ENCODE results near the gene GRK7.

The GRK7 gene

GRCh38 chr3:141776376-141776775 is 13.2 kb downstream of the GRK7 start:
- Histone ChIP-seq H3K27ac (no peak overlapping the region), H3K9me3 (ENCODE audit: severe bottlenecking) (no peaks in the 10 kb centered on the region), H3K36me3 (no peaks in the 10 kb centered on the region), H3K27me3 (ENCODE audit: insufficient read depth, low read depth, severe bottlenecking) (no peaks in the 10 kb centered on the region), H3K4me3 (ENCODE audit: low read depth, low read length) (no peak overlapping the region)
- TF ChIP-seq CTCF (IDR thresholded peaks at IDR 0.05; ENCODE audit: low read depth, low read length), result no peak
- DNase-seq, result no peak

- TF ChIP-seq CTCF (IDR thresholded peaks at IDR 0.05; ENCODE audit: low read depth, low read length), result no peak
- no peaks in the 10 kb centered on the region for H3K27me3 ChIP-seq (ENCODE audit: insufficient read depth, low read depth, severe bottlenecking)
- no peak overlapping the region for H3K4me3 ChIP-seq (ENCODE audit: low read depth, low read length)
- no peaks in the 10 kb centered on the region for H3K9me3 ChIP-seq (ENCODE audit: severe bottlenecking)
- no peaks in the 10 kb centered on the region for H3K36me3 ChIP-seq
- H3K27ac ChIP-seq, result no peak overlapping the region
- no peak for DNase-seq
Measured at GRCh38 chr3:141776885-141777284, 13.7 kb downstream of the GRK7 start.

GRCh38 chr3:141777957-141778813 is 15.0 kb downstream of the GRK7 start:
- Histone ChIP-seq H3K27ac (no peak overlapping the region), H3K27me3 (ENCODE audit: insufficient read depth, low read depth, severe bottlenecking) (no peaks in the 10 kb centered on the region), H3K36me3 (no peaks in the 10 kb centered on the region), H3K4me3 (ENCODE audit: low read depth, low read length) (no peak overlapping the region), H3K9me3 (ENCODE audit: severe bottlenecking) (no peaks in the 10 kb centered on the region)
- DNase-seq, result peak; percentile 14
- no peak for TF ChIP-seq CTCF (IDR thresholded peaks at IDR 0.05; ENCODE audit: low read depth, low read length)

- H3K27ac ChIP-seq, result no peak overlapping the region
- no peak for TF ChIP-seq CTCF (IDR thresholded peaks at IDR 0.05; ENCODE audit: low read depth, low read length)
- no peaks in the 10 kb centered on the region for H3K27me3 ChIP-seq (ENCODE audit: insufficient read depth, low read depth, severe bottlenecking)
- H3K4me3 ChIP-seq (ENCODE audit: low read depth, low read length), result no peak overlapping the region
- no peak for DNase-seq
- H3K36me3 ChIP-seq, result no peaks in the 10 kb centered on the region
- H3K9me3 ChIP-seq (ENCODE audit: severe bottlenecking), result no peaks in the 10 kb centered on the region
Measured at GRCh38 chr3:141779667-141780066, 16.5 kb downstream of the GRK7 start.

- peak; percentile 44; the same call in 1 of the 2 replicates for TF ChIP-seq CTCF (IDR thresholded peaks at IDR 0.05; ENCODE audit: low read depth, low read length)
- DNase-seq, result peak; percentile 21
- H3K36me3 ChIP-seq, result no peaks in the 10 kb centered on the region
- H3K27ac ChIP-seq, result no peak overlapping the region
- H3K27me3 ChIP-seq (ENCODE audit: insufficient read depth, low read depth, severe bottlenecking), result no peaks in the 10 kb centered on the region
- no peaks in the 10 kb centered on the region for H3K9me3 ChIP-seq (ENCODE audit: severe bottlenecking)
- H3K4me3 ChIP-seq (ENCODE audit: low read depth, low read length), result no peak overlapping the region
Measured at GRCh38 chr3:141782386-141782932, 19.3 kb downstream of the GRK7 start.
